ENCODE measurements around the gene ORM2. TPM values are rescaled to one million over a fixed set of nuclear protein-coding genes. Genes with fewer than 3 reads are reported as not detected.

Gene ORM2
- total and polyA plus RNA-seq, 2 of the 4 experiments (the other 2 are of a cell fraction), result not detected

DNA sequence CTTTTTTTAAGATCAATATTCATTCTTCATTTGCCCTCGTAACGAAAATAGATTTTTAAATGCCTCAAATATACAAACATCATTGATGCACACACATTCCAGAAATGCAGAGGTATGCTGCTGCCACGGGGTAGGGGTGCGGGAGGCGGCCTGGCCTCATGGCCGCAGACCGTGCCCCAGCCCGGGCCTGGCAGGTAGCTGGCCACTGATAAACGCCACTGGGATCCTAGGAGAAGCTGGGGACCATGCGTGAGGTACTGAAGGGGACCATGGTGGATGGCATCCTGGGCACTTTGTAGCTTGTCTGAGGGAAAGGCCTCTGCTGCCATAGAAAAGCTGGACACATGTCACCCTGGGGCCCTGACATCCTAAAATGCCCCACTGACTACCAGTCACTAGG is 6.5 kb downstream of the ORM2 start:
- no peak overlapping the region for H3K4me2 ChIP-seq (ENCODE audit: low read depth, low read length)
- no peak overlapping the region for H3K23ac ChIP-seq (ENCODE audit: low read depth, low read length)
- ATAC-seq (ENCODE audit: low read depth) (no peak), DNase-seq (no peak)
- H3K27me3 ChIP-seq (ENCODE audit: control insufficient read depth, insufficient read depth, low read length), result no peaks in the 10 kb centered on the region
- POLR2A ChIA-PET (ENCODE audit: unreplicated experiment), result no interaction called here
- no peak overlapping the region for H3K27ac ChIP-seq (ENCODE audit: insufficient read depth, low read length)
- CTCF ChIA-PET, result no interaction called here
- no peak overlapping the region for H4K8ac ChIP-seq (ENCODE audit: low read depth in 2 of 2, low read length in 2 of 2)
- H2BK5ac ChIP-seq (ENCODE audit: low read depth, low read length, poor library complexity, severe bottlenecking), result no peak overlapping the region
- no TSS peak for BruUV-seq (replicated peaks)
- no peak overlapping the region for H2AK9ac ChIP-seq (replicated peaks; ENCODE audit: low read depth, low read length, poor library complexity)
- TF ChIP-seq RCOR1 (IDR thresholded peaks at IDR 0.05; ENCODE audit: insufficient replicate concordance, low read length) (no peak), MAFK (IDR thresholded peaks at IDR 0.05; ENCODE audit: low read depth, low read length) (no peak), SMC3 (IDR thresholded peaks at IDR 0.05; ENCODE audit: low read depth, low read length) (no peak), FOS (IDR thresholded peaks at IDR 0.05; ENCODE audit: low read depth, low read length) (no peak), CEBPB (IDR thresholded peaks at IDR 0.05; ENCODE audit: low read depth, low read length) (no peak), RFX5 (IDR thresholded peaks at IDR 0.05; ENCODE audit: low read depth, low read length) (no peak), CHD1 (IDR thresholded peaks at IDR 0.05; ENCODE audit: low read depth, low read length) (no peak), MAZ (IDR thresholded peaks at IDR 0.05; ENCODE audit: borderline replicate concordance, low read depth, low read length) (no peak), POLR2A (IDR thresholded peaks at IDR 0.05; ENCODE audit: low read depth, low read length) (no peak), RAD21 (IDR thresholded peaks at IDR 0.05; ENCODE audit: low read length) (no peak), BHLHE40 (IDR thresholded peaks at IDR 0.05; ENCODE audit: low read depth, low read length) (no peak), NFE2L2 (IDR thresholded peaks at IDR 0.05; ENCODE audit: low read depth, low read length) (no peak), MXI1 (IDR thresholded peaks at IDR 0.05; ENCODE audit: borderline replicate concordance, low read depth, low read length) (no peak)
- TF ChIP-seq, protein P1, sequence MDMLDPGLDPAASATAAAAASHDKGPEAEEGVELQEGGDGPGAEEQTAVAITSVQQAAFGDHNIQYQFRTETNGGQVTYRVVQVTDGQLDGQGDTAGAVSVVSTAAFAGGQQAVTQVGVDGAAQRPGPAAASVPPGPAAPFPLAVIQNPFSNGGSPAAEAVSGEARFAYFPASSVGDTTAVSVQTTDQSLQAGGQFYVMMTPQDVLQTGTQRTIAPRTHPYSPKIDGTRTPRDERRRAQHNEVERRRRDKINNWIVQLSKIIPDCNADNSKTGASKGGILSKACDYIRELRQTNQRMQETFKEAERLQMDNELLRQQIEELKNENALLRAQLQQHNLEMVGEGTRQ (IDR thresholded peaks at IDR 0.05; ENCODE audit: low read depth, low read length), result no peak
- TF ChIP-seq, protein P2, sequence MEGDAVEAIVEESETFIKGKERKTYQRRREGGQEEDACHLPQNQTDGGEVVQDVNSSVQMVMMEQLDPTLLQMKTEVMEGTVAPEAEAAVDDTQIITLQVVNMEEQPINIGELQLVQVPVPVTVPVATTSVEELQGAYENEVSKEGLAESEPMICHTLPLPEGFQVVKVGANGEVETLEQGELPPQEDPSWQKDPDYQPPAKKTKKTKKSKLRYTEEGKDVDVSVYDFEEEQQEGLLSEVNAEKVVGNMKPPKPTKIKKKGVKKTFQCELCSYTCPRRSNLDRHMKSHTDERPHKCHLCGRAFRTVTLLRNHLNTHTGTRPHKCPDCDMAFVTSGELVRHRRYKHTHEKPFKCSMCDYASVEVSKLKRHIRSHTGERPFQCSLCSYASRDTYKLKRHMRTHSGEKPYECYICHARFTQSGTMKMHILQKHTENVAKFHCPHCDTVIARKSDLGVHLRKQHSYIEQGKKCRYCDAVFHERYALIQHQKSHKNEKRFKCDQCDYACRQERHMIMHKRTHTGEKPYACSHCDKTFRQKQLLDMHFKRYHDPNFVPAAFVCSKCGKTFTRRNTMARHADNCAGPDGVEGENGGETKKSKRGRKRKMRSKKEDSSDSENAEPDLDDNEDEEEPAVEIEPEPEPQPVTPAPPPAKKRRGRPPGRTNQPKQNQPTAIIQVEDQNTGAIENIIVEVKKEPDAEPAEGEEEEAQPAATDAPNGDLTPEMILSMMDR (conservative IDR thresholded peaks at IDR 0.05; ENCODE audit: low read depth, low read length), result no peak
- TF ChIP-seq, protein P3, sequence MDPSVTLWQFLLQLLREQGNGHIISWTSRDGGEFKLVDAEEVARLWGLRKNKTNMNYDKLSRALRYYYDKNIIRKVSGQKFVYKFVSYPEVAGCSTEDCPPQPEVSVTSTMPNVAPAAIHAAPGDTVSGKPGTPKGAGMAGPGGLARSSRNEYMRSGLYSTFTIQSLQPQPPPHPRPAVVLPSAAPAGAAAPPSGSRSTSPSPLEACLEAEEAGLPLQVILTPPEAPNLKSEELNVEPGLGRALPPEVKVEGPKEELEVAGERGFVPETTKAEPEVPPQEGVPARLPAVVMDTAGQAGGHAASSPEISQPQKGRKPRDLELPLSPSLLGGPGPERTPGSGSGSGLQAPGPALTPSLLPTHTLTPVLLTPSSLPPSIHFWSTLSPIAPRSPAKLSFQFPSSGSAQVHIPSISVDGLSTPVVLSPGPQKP (IDR thresholded peaks at IDR 0.05; ENCODE audit: borderline replicate concordance, low read depth, low read length), result no peak
- peaks cover 37% of the 10 kb centered on the region for H3K36me3 ChIP-seq (ENCODE audit: control insufficient read depth, insufficient read depth, low read length)
- H3K18ac ChIP-seq (ENCODE audit: low read depth, low read length), result no peak overlapping the region
- H3K56ac ChIP-seq (ENCODE audit: extremely low read depth, insufficient read depth, low read length), result no peak overlapping the region
- H3K14ac ChIP-seq (replicated peaks; ENCODE audit: low read depth, low read length), result no peak overlapping the region
- H2AFZ ChIP-seq (replicated peaks; ENCODE audit: low read length, poor library complexity), result no peak overlapping the region
- H2BK15ac ChIP-seq (ENCODE audit: low read depth, low read length), result no peak overlapping the region
- H3K9me1 ChIP-seq (ENCODE audit: insufficient read depth, low read length), result no peaks in the 10 kb centered on the region; the same call in 1 of the 2 replicates
- no peaks in the 10 kb centered on the region for H4K20me1 ChIP-seq (ENCODE audit: insufficient read depth, low read length)
- in situ Hi-C loops (cut with MboI; ENCODE audit: low sequenced_read_pairs), result no loop called here
- H3K9ac ChIP-seq (ENCODE audit: low read depth, low read length), result no peak overlapping the region
- no peaks in the 10 kb centered on the region for H3K9me3 ChIP-seq (ENCODE audit: control insufficient read depth, insufficient read depth, low read length)
- no peak overlapping the region for H3K4ac ChIP-seq (ENCODE audit: low read depth, low read length)
- intact Hi-C loops (cut with micrococcal nuclease), result loop anchor here (10.0 kb wide), 1 partner anchor 169 kb away; the partner anchor contains the start of gene WHRN
- no peak overlapping the region for H2BK120ac ChIP-seq (ENCODE audit: low read depth, low read length)
- no peak overlapping the region for H2BK20ac ChIP-seq (ENCODE audit: low read depth, low read length)
- H3K4me1 ChIP-seq (ENCODE audit: control insufficient read depth, insufficient read depth, low read length), result no peaks in the 10 kb centered on the region
- no peaks in the 10 kb centered on the region for H3K79me1 ChIP-seq (ENCODE audit: low read depth in 1 of 2, low read length in 2 of 2)
- no peak overlapping the region for H2AK5ac ChIP-seq (ENCODE audit: low read depth, low read length)
- dilution Hi-C loops (cut with HindIII; ENCODE audit: low sequenced_read_pairs, unreplicated experiment), result no loop called here
- 80% methylated on average over 5 of the region's 10 CpGs; no CpG with 5 or more reads in 1 of the 2 experiments for WGBS, 2 experiments (ENCODE audit: extremely low coverage in 2 of 2, insufficient read length in 1 of 2)
- no peak overlapping the region for H4K5ac ChIP-seq (ENCODE audit: low read depth, low read length)
- no peak overlapping the region for H4K91ac ChIP-seq (ENCODE audit: insufficient read depth, low read depth, low read length)
- H3K4me3 ChIP-seq (ENCODE audit: insufficient read depth, low read depth, low read length), result no peak overlapping the region

Measured in IMR-90 (cell line).